ENCODE measurements around the gene MTRR. TPM values are rescaled to one million over a fixed set of nuclear protein-coding genes. Genes with fewer than 3 reads are reported as not detected.

MTRR gene
- total and polyA plus RNA-seq, 11 donors = 9.5 to 42.2 (median 28.7) TPM

- intact Hi-C loops (cut with DNase I) = no loop called here
- no peak for DNase-seq
- H3K4me1 ChIP-seq = peaks cover 0 to 46% (median 27%) of the 10 kb centered on the region in 12 donors
- no peaks in the 10 kb centered on the region for H3K27me3 ChIP-seq
- peaks cover 0 to 37% (median 25%) of the 10 kb centered on the region in 9 donors for H3K36me3 ChIP-seq
- H3K27ac ChIP-seq = peak overlapping the region in 11 of 12 donors; percentile 61 to 90 (median 85)
- peak overlapping the region; percentile 67 to 98 (median 96) for H3K4me3 ChIP-seq
- TF ChIP-seq CTCF (IDR thresholded peaks at IDR 0.05) (no peak), POLR2A (IDR thresholded peaks at IDR 0.05) (no peak)
- peak in 1 of 4 donors; percentile 14 for ATAC-seq
- no peaks in the 10 kb centered on the region for H3K9me3 ChIP-seq
- WGBS, 4 donors = 0 to 1% (median 0%) methylated on average over 8 of the region's 8 CpGs
Observed at GRCh38 chr5:7868427-7868772, 548 bp upstream of the MTRR start.

DNA sequence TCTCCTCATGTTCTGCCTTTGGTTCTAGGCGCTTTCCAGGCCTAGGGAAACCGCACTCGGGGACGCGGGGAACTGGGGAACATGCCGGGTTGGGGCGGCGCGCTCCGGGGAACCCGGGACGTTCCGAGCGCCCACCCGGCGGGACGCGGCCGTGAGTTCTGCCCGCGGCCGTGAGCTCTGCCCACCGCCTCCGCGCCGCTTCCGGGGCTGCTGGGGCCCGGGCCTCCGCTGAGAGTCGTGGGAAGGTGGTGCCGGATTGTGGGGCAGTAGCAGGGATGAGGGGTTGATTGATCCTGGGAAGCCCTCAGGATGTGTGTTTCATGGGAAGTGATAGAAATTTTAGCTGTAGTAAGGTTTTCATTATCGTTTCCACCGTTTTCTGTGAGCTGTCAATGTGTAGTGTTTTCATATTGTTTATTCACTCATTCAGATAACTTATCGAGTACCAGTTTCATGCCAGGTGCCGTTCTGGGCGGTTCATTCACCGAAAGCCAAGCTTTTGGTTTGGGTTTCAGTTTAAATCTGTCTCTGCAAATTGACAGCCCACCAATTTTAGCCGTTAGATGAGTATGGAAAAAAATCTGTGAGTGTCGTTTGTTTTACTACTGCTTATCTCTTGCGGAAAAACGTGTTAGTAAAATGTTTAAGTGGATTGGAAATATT is 657 bp downstream of the MTRR start:
- Histone ChIP-seq H3K27me3 (no peaks in the 10 kb centered on the region), H3K9me3 (no peaks in the 10 kb centered on the region), H3K4me1 (peaks cover 0 to 46% (median 27%) of the 10 kb centered on the region in 12 donors), H3K36me3 (peaks cover 0 to 37% (median 24%) of the 10 kb centered on the region in 9 donors), H3K27ac (peak overlapping the region in 11 of 12 donors; percentile 74 to 90 (median 85)), H3K4me3 (peak overlapping the region; percentile 67 to 98 (median 96))
- peak in 2 of 5 donors; percentile 24 to 31 for DNase-seq
- WGBS, 4 donors = 1 to 2% (median 1%) methylated on average over 10 to 41 of the region's 41 CpGs
- TF ChIP-seq POLR2A (IDR thresholded peaks at IDR 0.05) (no peak), CTCF (IDR thresholded peaks at IDR 0.05) (no peak)
- intact Hi-C loops (cut with DNase I) = no loop called here
- peak in 2 of 4 donors; percentile 59 to 65 for ATAC-seq

GRCh38 chr5:7871653-7872052 is 2.7 kb downstream of the MTRR start:
- no peak for TF ChIP-seq POLR2A (IDR thresholded peaks at IDR 0.05)
- no peak for TF ChIP-seq CTCF (IDR thresholded peaks at IDR 0.05)
- no peak overlapping the region for H3K4me3 ChIP-seq
- H3K27ac ChIP-seq = no peak overlapping the region
- 67 to 72% (median 70%) methylated on average over 2 of the region's 2 CpGs for WGBS, 4 donors
- intact Hi-C loops (cut with DNase I) = no loop called here
- H3K27me3 ChIP-seq = no peaks in the 10 kb centered on the region
- peaks cover 0 to 43% (median 25%) of the 10 kb centered on the region in 12 donors for H3K4me1 ChIP-seq
- no peaks in the 10 kb centered on the region for H3K9me3 ChIP-seq
- ATAC-seq (no peak), DNase-seq (no peak)
- peaks cover 0 to 45% (median 31%) of the 10 kb centered on the region in 9 donors for H3K36me3 ChIP-seq

DNA sequence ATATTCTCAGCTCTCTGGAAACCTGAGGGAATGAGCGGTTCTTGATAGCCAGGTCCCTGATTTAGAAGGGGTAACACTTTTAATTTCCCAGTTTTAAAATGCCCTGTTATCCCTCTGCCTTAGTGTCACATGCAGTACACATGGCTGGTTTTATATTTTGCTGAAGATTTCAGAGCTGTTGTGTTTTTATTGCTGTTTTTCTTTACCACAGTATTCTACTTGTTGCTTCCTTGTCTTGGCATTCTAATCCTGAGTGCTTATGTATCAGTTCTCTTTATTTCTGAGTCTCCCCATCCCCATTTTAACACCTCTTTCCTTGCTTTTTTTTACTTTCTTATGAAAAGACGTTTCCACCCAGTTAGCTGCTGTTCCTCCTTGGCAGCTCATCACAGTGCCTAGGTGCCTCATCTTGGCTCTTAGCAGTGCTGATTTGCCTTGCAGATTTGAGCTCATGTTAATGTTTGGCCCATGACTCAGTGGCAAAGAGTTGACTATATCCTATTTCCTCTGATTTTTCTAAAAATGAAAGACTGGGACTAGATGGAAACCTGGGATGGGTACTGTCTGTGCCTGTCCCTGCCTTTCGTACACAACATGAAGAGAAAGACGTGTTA is 3.7 kb downstream of the MTRR start:
- peaks cover 0 to 39% (median 20%) of the 10 kb centered on the region in 12 donors for H3K4me1 ChIP-seq
- no peaks in the 10 kb centered on the region for H3K27me3 ChIP-seq
- H3K27ac ChIP-seq = peak overlapping the region in 1 of 12 donors; percentile 3
- peaks cover 0 to 53% (median 41%) of the 10 kb centered on the region in 9 donors for H3K36me3 ChIP-seq
- DNase-seq (no peak), ATAC-seq (no peak)
- H3K9me3 ChIP-seq = no peaks in the 10 kb centered on the region
- H3K4me3 ChIP-seq = no peak overlapping the region
- WGBS, 4 donors = 71 to 76% (median 73%) methylated on average over 4 of the region's 4 CpGs
- intact Hi-C loops (cut with DNase I) = no loop called here
- TF ChIP-seq POLR2A (IDR thresholded peaks at IDR 0.05) (no peak), CTCF (IDR thresholded peaks at IDR 0.05) (no peak)
